Effector CD8-positive, alpha-beta T cell (primary cell): Measurements from ENCODE around the gene GIPC1.
"Not testable (repeated sequence)": the region's sequence is repeated elsewhere in the genome, so short reads cannot be mapped to it uniquely, and the experiment has no call there.

Experiments
- DNase-seq: peaks from one replicate; lab custom pipeline; 2025; lab: John Stamatoyannopoulos, UW

GIPC1 gene

GRCh38 chr19:14472202-14472938 lies 23.6 kb downstream of the GIPC1 start:
- DNase-seq: peak; percentile 77

- no peak for DNase-seq
These were observed 24.3 kb downstream of the GIPC1 start for GRCh38 chr19:14471436-14472187.

- DNase-seq: no peak
These were observed 25.7 kb downstream of the GIPC1 start for GRCh38 chr19:14470031-14470876.

DNA sequence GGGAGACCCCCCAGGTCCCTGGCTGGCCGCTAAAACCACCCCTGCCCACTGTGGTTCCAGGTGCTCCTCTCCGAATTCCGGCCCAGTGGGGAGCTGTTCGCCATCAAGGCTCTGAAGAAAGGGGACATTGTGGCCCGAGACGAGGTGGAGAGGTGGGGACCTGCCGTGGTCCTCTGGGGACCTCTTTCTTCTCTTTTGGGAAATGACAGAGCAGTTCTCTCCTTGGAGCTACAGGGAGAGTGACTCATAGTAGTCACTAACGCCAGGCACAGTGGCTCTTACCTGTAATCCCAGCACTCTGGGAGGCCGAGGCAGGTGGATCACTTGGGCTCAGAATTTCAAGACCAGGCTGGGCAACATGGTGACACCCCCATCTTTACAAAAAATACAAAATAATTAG lies 28.1 kb downstream of the GIPC1 start:
- DNase-seq: no peak

GRCh38 chr19:14467391-14467790 lies 28.5 kb downstream of the GIPC1 start:
- DNase-seq: no peak

DNA sequence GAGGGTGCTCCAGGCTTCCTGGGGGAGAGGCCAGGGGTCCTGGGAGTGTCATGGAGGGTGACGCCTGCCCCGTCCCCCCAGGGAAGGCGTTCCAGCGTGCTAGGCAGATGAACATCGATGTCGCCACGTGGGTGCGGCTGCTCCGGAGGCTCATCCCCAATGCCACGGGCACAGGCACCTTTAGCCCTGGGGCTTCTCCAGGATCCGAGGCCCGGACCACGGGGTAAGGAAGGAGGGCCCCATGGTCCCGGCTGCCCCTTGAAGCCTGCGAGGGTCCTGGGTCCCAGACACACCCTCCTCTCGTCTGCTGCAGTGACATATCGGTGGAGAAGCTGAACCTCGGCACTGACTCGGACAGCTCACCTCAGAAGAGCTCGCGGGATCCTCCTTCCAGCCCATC lies 32.2 kb downstream of the GIPC1 start:
- no peak for DNase-seq

- DNase-seq: not testable (repeated sequence)
These were observed 33.5 kb downstream of the GIPC1 start for GRCh38 chr19:14462401-14462800.

GRCh38 chr19:14460935-14461334 lies 35.0 kb downstream of the GIPC1 start:
- DNase-seq: no peak

DNA sequence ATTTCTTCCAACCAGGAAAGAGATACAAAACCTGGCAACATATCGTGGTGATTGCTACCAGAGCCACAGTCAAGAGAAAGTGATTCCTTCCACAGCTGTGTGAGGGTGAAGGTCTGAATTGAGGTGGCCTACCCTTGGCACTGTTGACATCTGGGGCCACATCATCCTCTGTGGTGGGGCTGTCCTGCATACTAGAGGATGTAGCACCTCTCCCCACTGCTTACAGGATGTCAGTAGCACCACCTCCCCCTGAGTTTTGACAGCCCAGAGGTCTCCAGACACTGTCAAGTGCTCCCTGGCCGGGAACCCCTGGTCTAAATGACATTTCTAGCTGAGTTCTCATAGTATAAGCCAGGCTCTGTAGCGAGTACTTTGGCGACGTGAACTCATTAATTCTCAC lies 36.2 kb downstream of the GIPC1 start:
- DNase-seq: no peak

GRCh38 chr19:14452303-14452702 lies 43.6 kb downstream of the GIPC1 start:
- DNase-seq: not testable (repeated sequence)

GRCh38 chr19:14450876-14451275 lies 45.1 kb downstream of the GIPC1 start:
- no peak for DNase-seq

DNA sequence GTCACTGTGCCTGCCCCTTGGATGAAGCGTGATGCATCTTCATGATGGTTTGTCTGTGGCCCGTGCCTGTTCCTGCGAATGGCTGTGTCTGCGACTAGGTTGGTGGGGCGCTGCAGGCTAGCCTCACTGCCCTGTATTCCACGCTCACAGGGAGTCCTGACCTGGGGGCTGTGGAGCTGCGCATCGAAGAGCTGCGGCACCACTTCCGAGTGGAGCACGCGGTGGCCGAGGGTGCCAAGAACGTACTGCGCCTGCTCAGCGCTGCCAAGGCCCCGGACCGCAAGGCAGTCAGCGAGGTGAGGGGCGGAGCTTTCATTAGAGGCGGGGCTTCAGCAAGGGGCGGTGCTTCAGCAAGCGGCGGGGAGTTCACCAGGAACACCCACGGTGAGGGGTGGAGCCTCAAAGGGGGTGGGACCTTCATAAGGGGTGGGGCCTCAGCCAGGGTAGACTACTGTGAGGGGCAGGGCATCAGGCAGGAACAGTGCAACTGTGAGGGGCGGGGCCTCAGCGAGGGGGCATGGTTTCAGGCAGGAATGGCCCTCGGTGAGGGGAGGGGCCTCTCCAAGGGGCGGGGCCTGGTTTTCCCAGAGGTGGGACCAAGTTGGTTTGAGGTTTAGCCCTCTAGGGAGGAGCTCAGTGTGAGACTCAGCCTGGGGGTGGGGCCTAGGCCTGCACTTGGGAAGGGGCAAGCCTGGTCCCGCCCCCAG lies 45.6 kb downstream of the GIPC1 start:
- DNase-seq: peak; percentile 50

DNA sequence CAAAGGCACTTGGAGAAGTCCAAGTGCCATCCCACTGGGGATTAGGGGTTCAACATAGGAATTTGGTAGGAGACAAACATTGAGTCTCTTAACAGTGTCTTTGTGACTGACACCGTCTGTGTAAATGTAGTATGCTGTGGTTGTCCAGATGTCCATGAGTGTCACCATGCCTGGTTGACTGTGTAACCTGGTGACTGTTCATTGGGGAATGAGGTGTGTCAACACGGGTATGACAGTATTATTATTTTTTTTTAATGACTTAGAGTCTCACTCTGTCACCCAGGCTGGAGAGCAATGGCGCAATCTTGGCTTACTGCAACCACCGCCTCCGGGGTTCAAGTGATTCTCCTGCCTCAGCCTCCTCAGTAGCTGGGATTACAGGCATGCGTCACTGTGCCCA lies 46.6 kb downstream of the GIPC1 start:
- no peak for DNase-seq

- no peak for DNase-seq
These were observed 49.4 kb downstream of the GIPC1 start for GRCh38 chr19:14446336-14447036.

GRCh38 chr19:14443632-14444216 lies 52.2 kb downstream of the GIPC1 start:
- no peak for DNase-seq

DNA sequence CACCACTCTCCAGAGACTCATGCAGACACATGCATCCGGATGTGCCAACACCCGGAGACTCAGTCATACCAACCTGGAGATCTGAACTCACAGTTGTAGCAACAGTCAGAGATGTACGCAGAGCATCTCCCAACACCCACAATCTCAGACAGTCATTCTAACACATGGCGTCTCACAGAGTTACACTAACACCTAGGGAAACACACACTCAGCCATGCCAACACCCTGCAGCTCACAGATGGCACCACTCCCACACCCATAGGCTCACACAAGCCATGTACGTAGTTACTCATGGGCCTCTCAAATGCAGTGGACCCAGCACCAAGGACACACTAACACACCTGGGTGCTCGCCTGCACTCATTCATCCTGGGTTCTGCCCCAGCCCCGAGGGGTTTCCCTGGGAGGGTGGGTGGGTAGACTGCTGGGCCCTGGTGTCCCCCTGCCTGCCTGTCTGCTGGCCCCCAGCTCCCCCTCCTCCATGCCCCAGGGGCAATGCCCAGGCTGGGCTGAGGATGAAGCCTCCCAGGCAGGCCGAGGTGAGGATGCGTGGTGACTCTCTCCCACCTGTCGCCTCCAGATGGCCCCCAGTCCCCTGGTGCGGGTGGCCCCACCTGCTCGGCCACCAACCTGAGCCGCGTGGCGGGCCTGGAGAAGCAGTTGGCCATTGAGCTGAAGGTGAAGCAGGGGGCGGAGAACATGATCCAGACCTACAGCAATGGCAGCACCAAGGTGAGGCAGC lies 52.9 kb downstream of the GIPC1 start:
- DNase-seq: no peak

- no peak for DNase-seq
These were observed 54.6 kb downstream of the GIPC1 start for GRCh38 chr19:14441041-14441938.

- peak; percentile 55 for DNase-seq
These were observed 55.9 kb downstream of the GIPC1 start for GRCh38 chr19:14440049-14440448.

DNA sequence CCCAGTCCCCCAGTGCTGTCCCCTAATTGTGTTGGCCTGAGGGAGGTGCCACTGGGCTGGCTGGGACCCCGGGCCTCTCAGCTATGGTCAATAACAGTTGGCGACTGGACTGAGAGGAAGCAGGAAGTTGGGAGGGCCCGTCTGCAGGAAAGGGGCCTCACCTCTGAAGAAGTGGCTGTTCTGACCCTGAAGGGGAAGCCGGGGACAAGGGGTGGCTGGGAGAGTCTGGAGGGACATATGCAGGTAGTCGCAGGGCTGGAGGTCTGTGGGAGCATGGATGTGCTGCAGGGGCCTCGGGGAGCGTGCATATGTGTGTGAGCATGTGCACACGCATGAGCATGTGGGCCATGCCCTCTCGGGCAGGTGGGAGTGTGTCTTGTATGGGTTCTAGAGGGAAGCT lies 56.9 kb downstream of the GIPC1 start:
- DNase-seq: no peak
